GM15510 (cell line): ENCODE data around the gene PIGT.

ENCODE experiments used
- POLR2A ChIP-seq: IDR thresholded peaks from 3 replicates; pipeline ENCODE4 v1.6.1; 2011; ENCODE audit warnings: borderline replicate concordance; ENCODE audit not compliant: insufficient read length; ENCODE audit errors: extremely low read depth

The PIGT gene

DNA sequence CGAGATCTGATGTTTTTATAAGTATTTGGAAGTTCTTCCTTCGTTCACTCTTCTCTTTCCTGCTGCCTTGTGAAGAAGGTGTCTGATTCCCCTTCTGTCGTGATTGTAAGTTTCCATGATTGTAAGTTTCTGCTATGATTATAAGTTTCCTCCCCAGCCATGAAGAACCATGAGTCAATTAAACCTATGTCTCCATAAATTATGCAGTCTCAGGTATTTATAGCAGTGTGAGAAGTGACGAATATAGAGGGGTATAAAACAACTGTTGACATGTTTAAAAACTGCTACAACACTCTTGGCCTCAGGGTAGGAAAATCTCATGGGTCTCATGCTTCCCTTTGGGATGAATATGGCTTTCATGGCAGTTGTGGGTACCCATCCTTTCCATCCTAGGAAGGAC is 47.8 kb downstream of the PIGT start:
- no peak for TF ChIP-seq POLR2A

DNA sequence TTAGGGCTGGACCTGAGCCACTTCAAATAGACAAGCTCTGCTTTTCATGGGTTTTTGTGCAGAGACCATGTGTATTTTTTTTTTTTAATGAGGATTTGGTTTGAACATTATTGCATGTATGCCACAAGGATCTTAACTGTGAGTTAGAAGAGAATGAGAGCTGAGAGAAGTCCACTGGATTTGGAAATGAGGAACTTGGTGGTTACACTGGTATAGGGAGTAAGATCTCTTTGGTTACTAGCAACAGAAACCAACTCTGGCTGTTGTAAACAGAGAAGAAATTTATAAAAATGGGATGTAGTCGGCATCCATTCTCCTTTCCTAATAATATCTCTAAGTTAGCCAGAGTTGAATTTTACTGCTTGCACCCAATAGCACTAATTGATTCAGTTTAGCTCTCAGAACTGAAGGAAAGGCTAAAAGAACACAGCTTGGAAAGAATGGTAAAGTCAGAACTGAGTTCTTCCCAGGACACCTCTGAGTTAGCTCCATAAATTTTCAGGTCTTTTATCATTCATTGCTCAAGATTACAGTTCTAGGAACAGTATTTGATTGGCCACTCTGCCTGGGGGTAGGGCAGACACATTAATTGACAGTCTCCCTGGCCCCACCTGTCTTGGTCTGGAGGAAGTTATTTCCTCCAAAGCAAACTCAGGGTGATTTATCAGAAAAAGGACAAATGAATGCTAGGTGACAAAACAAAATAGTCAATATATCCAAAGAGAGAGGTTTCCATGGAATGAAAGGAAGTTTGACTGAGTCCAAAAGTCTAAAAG is 49.7 kb downstream of the PIGT start:
- no peak for TF ChIP-seq POLR2A

DNA sequence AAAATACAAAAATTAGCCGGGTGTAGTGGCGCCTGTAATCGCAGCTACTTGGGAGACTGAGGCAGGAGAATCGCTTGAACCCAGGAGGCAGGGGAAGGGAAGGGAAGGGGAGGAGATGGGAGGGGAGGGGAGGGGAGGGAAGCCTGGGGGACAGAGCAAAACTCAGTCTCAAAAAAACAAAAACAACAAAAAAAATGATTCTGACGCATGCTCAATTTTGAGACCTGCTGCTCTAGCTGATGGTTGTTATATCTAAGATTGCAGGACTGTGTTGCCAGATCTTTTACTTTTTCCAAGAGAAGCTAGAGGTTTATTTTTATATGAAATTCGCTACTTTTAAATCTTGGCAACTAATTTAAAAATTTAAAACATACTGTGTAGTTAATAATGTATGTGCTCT is 51.2 kb downstream of the PIGT start:
- no peak for TF ChIP-seq POLR2A

DNA sequence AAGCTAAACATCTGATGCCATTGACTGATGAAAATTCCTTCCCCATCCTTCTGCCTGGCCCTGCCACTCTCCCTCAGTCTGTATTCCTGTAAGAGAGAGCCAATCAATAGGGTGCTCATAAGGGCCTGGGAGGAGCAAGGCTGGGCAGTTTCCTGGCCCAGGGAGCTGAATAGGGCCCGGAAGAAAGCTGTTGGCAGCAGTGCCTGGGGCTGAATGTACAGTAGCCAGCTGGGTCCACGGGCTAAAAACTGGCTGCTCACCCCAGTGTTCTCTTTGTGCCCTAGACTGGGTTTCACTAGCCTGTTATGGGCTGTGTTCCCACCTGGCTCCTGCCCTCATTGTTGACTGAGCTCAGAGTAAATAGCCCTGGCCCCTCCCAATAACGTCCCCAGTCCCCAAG is 51.9 kb downstream of the PIGT start:
- no peak for TF ChIP-seq POLR2A

DNA sequence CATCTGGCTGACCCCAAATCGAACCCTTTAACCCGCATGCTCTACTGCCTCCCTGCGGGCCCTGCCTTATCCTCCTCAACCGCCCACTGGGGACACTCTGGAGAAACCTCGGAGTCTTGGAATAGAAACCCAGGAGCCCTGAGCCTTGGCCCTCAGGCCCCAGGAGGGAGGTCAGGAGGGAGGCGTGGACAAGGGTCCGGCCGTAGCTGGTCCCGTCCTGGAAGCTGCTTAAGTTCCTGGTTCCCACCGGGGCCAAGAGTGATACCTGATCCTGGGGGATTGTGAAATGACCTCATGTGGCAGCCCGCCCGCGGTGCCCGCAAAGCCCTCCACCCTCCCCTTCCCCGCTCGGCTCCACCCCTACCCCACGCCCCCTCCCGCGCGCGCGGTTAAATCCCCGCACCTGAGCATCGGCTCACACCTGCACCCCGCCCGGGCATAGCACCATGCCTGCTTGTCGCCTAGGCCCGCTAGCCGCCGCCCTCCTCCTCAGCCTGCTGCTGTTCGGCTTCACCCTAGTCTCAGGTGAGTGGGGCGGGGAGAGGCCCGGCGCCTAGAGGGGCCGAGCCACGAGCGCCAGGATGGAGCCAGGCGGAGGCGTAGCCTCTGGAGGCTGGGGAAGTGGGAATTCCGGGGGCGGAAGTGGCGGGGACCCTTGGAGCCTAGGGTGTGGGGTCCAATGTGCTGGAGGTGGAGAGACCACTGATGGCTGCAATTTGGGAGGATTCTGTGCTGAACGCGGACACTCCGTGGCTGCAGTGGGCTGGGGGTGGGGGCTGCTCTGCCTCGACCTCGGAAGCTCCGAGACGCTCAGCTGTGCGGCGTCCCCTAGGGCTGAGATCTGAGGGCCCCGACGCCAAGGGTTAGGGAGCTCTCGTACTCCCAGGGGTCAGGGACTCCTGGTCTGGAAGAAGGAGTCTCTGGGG is 53.7 kb downstream of the PIGT start, which contains the start of gene WFDC2:
Gene WFDC2 (plus strand): TSS at position 418 of the 926 bp plus-strand sequence. CDS start 29 bp downstream, at position 447.
- no peak for TF ChIP-seq POLR2A

DNA sequence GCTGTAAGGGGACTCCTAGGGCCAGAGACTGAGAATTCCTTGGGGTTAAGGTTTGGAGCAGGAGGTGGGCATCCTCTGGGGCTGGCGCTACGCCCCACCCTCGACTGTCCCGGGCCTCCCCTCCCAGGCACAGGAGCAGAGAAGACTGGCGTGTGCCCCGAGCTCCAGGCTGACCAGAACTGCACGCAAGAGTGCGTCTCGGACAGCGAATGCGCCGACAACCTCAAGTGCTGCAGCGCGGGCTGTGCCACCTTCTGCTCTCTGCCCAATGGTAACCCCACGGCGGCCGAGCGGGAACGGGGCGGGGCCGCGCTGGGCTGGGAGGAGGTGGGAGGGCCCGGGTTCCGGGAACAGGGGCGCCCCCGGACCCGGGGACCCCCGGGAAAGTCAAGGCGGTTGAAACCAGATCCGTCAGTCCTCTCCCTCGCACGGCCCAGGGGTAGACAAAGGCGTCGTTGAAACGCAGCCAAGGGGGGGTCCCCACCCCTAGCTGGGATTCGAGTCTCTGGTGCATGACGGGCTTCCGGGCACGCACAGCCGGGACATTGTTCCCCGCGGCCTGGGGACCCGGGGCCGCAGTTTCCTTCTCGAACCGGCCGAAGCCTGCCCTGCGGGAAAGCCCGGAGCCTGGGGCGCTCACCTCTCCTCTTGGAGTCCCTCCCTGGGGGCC is 54.5 kb downstream of the PIGT start:
- TF ChIP-seq POLR2A = no peak

DNA sequence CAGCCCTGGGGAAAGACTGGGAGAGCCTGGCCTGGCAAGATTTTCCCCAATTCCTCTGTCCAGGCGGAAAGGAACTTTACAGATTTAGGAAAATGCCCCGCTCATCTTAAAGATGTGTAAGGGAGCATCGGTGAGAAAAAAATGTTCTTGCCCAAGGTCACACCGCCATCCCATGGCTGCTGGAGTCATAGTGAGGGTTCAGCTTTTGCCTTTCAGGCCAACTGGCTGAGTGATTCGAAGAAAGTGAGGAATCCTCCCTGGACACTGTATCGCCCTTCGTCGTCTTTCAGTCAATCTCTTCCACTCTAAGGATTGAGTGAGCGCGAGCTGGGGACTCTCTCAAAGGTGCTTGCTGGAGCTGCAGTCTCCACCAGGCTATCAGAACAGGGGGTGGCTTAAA is 55.0 kb downstream of the PIGT start:
- no peak for TF ChIP-seq POLR2A
